Smooth muscle cell (in vitro differentiated cells): ENCODE measurements around the gene RIMKLA. TPM values are rescaled to one million over a fixed set of nuclear protein-coding genes. Genes with fewer than 3 reads are reported as not detected.
A peak's percentile ranks its signal among the peaks of the same experiment; 100 is the strongest.

ENCODE experiments used
- DNase-seq: peaks from one replicate; lab custom pipeline; 2025; ENCODE audit not compliant: unreplicated experiment; lab: John Stamatoyannopoulos, UW
- H2AFZ ChIP-seq: fragments of 200-600 bp; sonication (generic); 2 replicates; pipeline ENCODE4 v1.6.0; 2016; ENCODE audit warnings: antibody characterized with exemption, low read depth, mild to moderate bottlenecking
- H3F3A ChIP-seq: fragments of 200-600 bp; sonication (generic); 2 replicates; pipeline ENCODE4 v1.6.0; 2017; ENCODE audit warnings: antibody characterized with exemption, low read depth
- H3K27ac ChIP-seq: fragments of 200-600 bp; sonication (generic); 2 replicates; pipeline ENCODE4 v1.5.1; 2016; ENCODE audit warnings: low read depth, mild to moderate bottlenecking
- H3K27me3 ChIP-seq: fragments of 200-600 bp; sonication (generic); 2 replicates; pipeline ENCODE4 v1.6.1; 2016; ENCODE audit warnings: low read depth, mild to moderate bottlenecking
- H3K36me3 ChIP-seq: fragments of 200-600 bp; sonication (generic); 2 replicates; pipeline ENCODE4 v1.5.1; 2016; ENCODE audit warnings: low read depth
- H3K4me1 ChIP-seq: fragments of 200-600 bp; sonication (generic); 2 replicates; pipeline ENCODE4 v1.5.1; 2016; ENCODE audit warnings: low read depth
- H3K4me2 ChIP-seq: fragments of 200-600 bp; sonication (generic); 2 replicates; pipeline ENCODE4 v1.6.0; 2016; ENCODE audit warnings: mild to moderate bottlenecking
- H3K4me3 ChIP-seq: fragments of 200-600 bp; sonication (generic); 2 replicates; pipeline ENCODE4 v1.5.1; 2016; ENCODE audit warnings: mild to moderate bottlenecking
- H3K79me2 ChIP-seq: fragments of 200-600 bp; sonication (generic); 2 replicates; pipeline ENCODE4 v1.6.0; 2016; ENCODE audit warnings: low read depth, mild to moderate bottlenecking
- H3K9ac ChIP-seq: fragments of 200-600 bp; sonication (generic); 2 replicates; pipeline ENCODE4 v1.6.0; 2016; ENCODE audit warnings: low read depth
- H3K9me3 ChIP-seq: fragments of 200-600 bp; sonication (generic); replicated peaks from 2 replicates; pipeline ENCODE4 v1.5.1; 2016; ENCODE audit warnings: low read depth
- H4K20me1 ChIP-seq: fragments of 200-600 bp; sonication (generic); 2 replicates; pipeline ENCODE4 v1.6.0; 2016; ENCODE audit warnings: low read depth
- CTCF ChIP-seq: fragments of 200-600 bp; sonication (generic); IDR thresholded peaks from 2 replicates; pipeline ENCODE4 v1.5.1; 2017; ENCODE audit warnings: borderline replicate concordance, mild to moderate bottlenecking, antibody characterized with exemption; ENCODE audit not compliant: insufficient read depth, poor library complexity, severe bottlenecking
- WGBS: methylation state at CpG from one replicate; pipeline ENCODE4 v1.1.7; 2016; ENCODE audit warnings: low lambda C conversion rate; 5-methylcytosine and 5-hydroxymethylcytosine counted together
- polyA plus RNA-seq: library from polyadenylated mRNA; unstranded; fragments of >200 nt; fragmentation: Nextera tagmentation; extraction: Ambion mirVana; gene quantifications from 2 replicates; pipeline ENCODE4 v1.2.1, GENCODE V29; 2016
- total RNA-seq: library from RNA; depleted of rRNA; stranded (reverse); fragments of >200 nt; gene quantifications from 2 replicates; pipeline ENCODE4 v1.2.3, GENCODE V29; 2014

RIMKLA gene
- total and polyA plus RNA-seq, 2 experiments from 2014 or later, result 0.04 to 0.25 TPM

- no peak for DNase-seq
These were observed 43.6 kb upstream of the RIMKLA start for GRCh38 chr1:42336978-42337377.

GRCh38 chr1:42340093-42340492 is 40.5 kb upstream of the RIMKLA start:
- no peaks in the 10 kb centered on the region for H3K9me3 ChIP-seq
- no peak for TF ChIP-seq CTCF
- H2AFZ ChIP-seq, result no peak overlapping the region
- no peak overlapping the region for H3K27ac ChIP-seq
- WGBS, result 64% methylated on average over 2 of the region's 2 CpGs
- H4K20me1 ChIP-seq, result no peaks in the 10 kb centered on the region
- no peaks in the 10 kb centered on the region for H3K79me2 ChIP-seq
- peaks cover 4% of the 10 kb centered on the region for H3F3A ChIP-seq
- H3K4me2 ChIP-seq, result no peak overlapping the region
- H3K9ac ChIP-seq, result no peak overlapping the region
- H3K27me3 ChIP-seq, result no peaks in the 10 kb centered on the region
- no peaks in the 10 kb centered on the region for H3K36me3 ChIP-seq
- no peak overlapping the region for H3K4me3 ChIP-seq
- DNase-seq, result no peak
- peaks cover 20% of the 10 kb centered on the region for H3K4me1 ChIP-seq

More at GRCh38 chr1:42336978-42337377, 43.6 kb upstream of the RIMKLA start:
- Histone ChIP-seq H3F3A (peaks cover 11% of the 10 kb centered on the region), H4K20me1 (peaks cover 27% of the 10 kb centered on the region), H3K27ac (peak overlapping the region; percentile 87), H3K9me3 (no peaks in the 10 kb centered on the region), H3K4me2 (peak overlapping the region; percentile 99), H3K4me1 (peaks cover 38% of the 10 kb centered on the region), H3K27me3 (no peaks in the 10 kb centered on the region), H3K79me2 (peaks cover 29% of the 10 kb centered on the region), H2AFZ (no peak overlapping the region), H3K36me3 (no peaks in the 10 kb centered on the region), H3K9ac (no peak overlapping the region), H3K4me3 (no peak overlapping the region)
- WGBS, result 23% methylated on average over 6 of the region's 6 CpGs
- TF ChIP-seq CTCF, result no peak

GRCh38 chr1:42340901-42341300 is 39.7 kb upstream of the RIMKLA start:
- WGBS, result 73% methylated on average over 1 of the region's 1 CpG
- H3K27me3 ChIP-seq, result no peaks in the 10 kb centered on the region
- no peaks in the 10 kb centered on the region for H3K9me3 ChIP-seq
- no peaks in the 10 kb centered on the region for H3K79me2 ChIP-seq
- no peak for TF ChIP-seq CTCF
- H2AFZ ChIP-seq, result no peak overlapping the region
- H3K9ac ChIP-seq, result no peak overlapping the region
- no peaks in the 10 kb centered on the region for H3K36me3 ChIP-seq
- H3K4me2 ChIP-seq, result no peak overlapping the region
- DNase-seq, result no peak
- no peaks in the 10 kb centered on the region for H4K20me1 ChIP-seq
- H3K4me1 ChIP-seq, result peaks cover 18% of the 10 kb centered on the region
- peaks cover 4% of the 10 kb centered on the region for H3F3A ChIP-seq
- no peak overlapping the region for H3K27ac ChIP-seq
- H3K4me3 ChIP-seq, result no peak overlapping the region

GRCh38 chr1:42343049-42343448 is 37.5 kb upstream of the RIMKLA start:
- Histone ChIP-seq H3K36me3 (no peaks in the 10 kb centered on the region), H3K4me1 (peaks cover 8% of the 10 kb centered on the region), H3K4me3 (no peak overlapping the region), H2AFZ (no peak overlapping the region), H3K9me3 (no peaks in the 10 kb centered on the region), H3K9ac (no peak overlapping the region), H3K27ac (no peak overlapping the region), H3K79me2 (no peaks in the 10 kb centered on the region), H3F3A (no peaks in the 10 kb centered on the region), H4K20me1 (no peaks in the 10 kb centered on the region), H3K27me3 (no peaks in the 10 kb centered on the region), H3K4me2 (no peak overlapping the region)
- DNase-seq, result no peak
- no peak for TF ChIP-seq CTCF
- 81% methylated on average over 5 of the region's 5 CpGs for WGBS
